GM21825 (cell line): ENCODE data around the gene MDK.

Source experiments
- ATAC-seq: cut with Tn5 transposase; IDR thresholded peaks from one replicate; pipeline ENCODE4 v1.9.1; 2021; ENCODE audit warnings: mild to moderate bottlenecking, moderate library complexity; ENCODE audit not compliant: unreplicated experiment

Gene MDK

DNA sequence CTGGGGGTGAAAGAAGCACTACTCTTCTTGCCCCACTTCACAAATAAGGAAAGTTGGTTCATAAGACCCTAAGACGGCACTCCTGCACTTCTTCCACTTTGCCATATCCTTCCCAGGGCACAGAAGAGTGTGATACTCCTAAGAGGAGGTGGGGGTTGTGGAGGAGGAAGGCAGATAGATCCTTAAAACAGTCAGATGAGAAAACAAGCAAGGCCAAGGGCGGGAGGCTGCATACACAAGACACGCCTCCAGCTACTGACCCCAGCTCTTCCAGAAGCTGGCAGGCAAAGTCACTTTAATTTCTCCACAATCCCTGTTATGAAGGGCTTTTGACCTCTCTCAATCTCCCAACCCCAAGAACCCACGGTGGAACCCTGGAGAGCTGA is 11.8 kb downstream of the MDK start:
- ATAC-seq, result no peak

DNA sequence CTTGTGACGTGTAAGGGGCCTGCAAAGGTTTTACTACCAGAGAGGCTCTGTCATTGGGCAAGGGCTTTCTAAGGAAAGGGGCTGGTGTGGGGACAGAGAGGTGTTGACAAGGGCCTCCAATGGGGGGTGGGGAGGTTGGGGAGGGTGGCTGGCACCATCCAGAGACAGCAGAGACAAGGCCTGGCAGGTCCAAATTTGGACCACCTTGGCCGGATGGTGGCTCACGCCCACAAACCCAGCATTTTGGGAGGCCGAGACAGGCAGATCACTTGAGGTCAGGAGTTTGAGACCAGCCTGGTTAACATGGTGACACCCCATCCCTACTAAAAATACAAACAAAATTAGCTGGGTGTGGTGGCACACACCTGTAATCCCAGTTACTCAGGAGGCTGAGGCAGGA is 12.3 kb downstream of the MDK start:
- no peak for ATAC-seq

- no peak for ATAC-seq
Measured at GRCh38 chr11:46397526-46397925, 16.1 kb downstream of the MDK start.

GRCh38 chr11:46402957-46403902 is 21.8 kb downstream of the MDK start:
- no peak for ATAC-seq

GRCh38 chr11:46404476-46405017 is 23.1 kb downstream of the MDK start:
- ATAC-seq, result no peak

GRCh38 chr11:46407635-46408034 is 26.2 kb downstream of the MDK start:
- no peak for ATAC-seq

DNA sequence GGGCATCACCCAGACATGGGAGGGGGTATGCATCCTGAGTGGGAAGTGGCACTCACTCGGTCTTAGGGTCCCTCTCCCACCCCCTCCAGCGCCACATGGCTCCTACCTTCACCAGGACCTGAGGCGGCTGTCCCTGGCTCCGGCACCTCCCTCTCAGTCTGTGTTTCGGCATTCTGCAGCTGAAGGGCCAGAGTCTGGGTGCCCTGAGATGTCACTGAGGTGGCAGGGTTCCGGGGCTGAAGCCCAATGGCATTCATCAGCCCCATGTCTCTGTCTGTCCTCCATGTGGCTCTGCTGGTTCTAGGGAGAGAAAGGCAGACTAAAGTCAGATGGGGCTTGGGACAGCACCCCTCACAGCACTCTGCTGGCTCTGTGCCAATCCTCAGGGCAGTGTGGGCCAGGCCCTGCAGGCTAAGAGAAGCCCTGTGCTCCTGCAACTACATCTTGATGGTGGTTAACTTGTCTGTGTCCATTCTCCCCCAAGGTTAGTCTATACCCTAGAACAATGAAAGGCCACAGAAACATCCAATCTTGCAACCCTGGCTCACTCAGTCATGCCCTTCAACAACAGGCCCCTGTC is 27.0 kb downstream of the MDK start:
- no peak for ATAC-seq

- no peak for ATAC-seq
Measured at GRCh38 chr11:46410021-46410420, 28.6 kb downstream of the MDK start.

DNA sequence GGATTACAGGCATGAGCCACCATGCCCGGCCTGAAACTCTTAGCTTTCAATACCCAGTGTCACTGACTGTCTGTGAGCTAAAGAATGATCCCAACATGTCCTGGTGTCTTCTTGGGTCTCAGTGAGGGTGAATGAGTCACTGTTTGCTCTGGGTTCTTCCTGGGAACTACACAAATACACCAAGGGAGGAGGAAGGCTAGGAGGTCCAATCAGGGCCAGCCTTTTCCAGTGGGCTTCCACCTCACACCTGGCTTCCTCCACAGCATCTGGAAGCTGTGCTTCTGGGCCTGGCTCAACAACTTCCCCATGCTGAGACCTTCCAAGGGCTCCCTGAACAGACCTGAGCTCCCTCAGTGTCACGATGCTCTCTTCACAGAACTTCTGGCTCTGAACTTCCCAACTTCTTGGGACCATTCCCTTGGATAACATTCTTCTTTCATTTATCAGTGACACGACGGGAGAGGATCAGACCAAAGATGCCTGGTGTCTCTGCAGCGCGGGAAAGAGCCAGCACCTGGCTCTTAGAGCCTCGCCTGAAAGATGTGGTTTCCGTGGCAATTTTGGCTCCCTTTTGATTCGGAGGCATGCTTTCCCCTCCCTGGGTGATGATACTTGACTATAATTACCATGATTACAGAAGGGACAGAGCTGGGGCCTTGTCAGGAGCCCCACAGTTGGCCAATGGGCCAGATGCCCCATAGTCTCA is 32.4 kb downstream of the MDK start:
- no peak for ATAC-seq

GRCh38 chr11:46414466-46414796 is 33.0 kb downstream of the MDK start:
- ATAC-seq, result no peak

DNA sequence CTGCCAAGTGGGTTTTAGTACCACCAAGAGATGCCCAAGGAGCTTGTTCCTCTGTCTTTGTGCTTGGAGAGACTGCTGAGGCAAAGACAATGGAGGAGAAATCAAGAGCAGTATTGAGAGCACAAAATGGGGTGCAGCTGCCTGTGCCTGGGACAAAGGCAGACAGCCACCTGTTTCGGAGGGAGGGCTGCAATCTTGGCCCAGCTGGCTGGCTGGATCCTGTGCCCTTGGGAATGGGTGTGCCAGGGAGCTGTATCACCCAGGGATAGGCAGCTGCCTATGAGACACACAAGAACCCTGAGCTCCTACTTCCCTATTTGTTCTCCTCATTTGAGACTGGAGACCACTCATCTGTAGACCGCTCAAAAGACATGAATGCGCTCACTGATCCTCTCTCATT is 33.4 kb downstream of the MDK start:
- ATAC-seq, result no peak

DNA sequence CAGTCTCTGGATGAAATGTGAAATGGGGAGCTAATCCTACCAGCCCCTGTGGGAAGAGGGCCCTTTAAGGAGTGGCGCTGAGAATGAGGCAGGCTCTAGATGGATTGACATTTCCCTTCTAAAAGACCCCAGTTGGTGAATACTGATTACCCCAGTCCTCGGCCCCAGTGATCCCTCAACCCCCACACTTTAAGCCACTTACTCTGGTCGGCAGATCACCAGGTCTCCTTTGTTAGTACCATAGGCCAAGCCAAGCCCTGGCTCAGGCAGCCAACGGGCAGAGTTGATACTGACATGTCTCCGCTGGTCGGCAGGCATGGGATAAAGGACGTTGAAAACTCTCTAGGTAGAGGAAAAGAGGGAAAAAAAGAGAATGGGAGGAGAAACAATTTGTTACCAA is 36.2 kb downstream of the MDK start:
- no peak for ATAC-seq

GRCh38 chr11:46418751-46419150 is 37.3 kb downstream of the MDK start:
- no peak for ATAC-seq

DNA sequence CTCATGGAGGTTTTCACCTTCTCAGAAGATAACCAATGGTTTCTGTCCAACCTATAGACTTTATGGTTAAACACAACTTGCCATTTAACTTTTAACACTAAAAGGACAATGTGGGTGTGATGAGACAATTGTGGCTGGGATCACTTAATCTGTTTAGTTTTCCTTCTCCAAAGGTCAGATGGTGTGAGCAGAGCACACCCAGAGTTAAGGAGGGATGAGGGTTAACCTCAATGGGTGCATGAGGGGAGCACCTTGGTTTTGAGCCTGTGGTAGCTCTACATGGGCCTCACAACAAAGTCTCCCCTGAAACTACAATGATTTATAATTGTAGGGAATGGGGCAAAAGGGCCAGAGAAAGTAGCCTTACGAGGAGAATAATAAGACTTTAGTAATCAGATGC is 39.0 kb downstream of the MDK start:
- no peak for ATAC-seq

GRCh38 chr11:46421257-46421880 is 39.9 kb downstream of the MDK start:
- ATAC-seq, result no peak

GRCh38 chr11:46422588-46422987 is 41.1 kb downstream of the MDK start:
- no peak for ATAC-seq

GRCh38 chr11:46426233-46426991 is 44.9 kb downstream of the MDK start:
- no peak for ATAC-seq

DNA sequence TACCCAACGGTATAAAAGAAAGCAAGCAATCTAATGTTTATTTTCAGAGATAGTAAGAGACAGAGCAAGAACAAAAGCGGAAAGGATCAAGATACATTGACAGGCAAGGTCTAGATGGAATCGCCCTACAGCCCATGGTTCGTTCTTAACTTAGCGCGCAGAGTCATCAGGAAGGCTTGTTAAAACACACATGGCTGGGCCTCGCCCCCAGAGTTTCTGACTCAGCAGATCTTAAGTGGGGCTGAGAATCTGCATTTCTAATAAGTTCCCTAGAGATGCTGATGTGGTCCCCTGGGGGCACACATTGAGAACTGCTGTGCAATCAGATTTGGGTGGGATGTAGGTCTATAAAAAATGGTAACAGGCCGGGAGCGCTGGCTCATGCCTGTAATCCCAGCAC is 45.9 kb downstream of the MDK start:
- ATAC-seq, result no peak

- ATAC-seq, result no peak
Measured at GRCh38 chr11:46429717-46430116, 48.2 kb downstream of the MDK start.

- ATAC-seq, result no peak
Measured at GRCh38 chr11:46431211-46431610, 49.7 kb downstream of the MDK start.
